Stimulated activated CD4-positive, alpha-beta T cell treated with anti-CD3 and anti-CD28 coated beads, Interleukin-4, amount 100 ng/mL, for 4 hours (primary cell): ENCODE data around the gene TNFRSF17.
A peak's percentile ranks its signal among the peaks of the same experiment; 100 is the strongest.
"Not testable (repeated sequence)": the region's sequence is repeated elsewhere in the genome, so short reads cannot be mapped to it uniquely, and the experiment has no call there.

Experiments
- DNase-seq, 2 experiments: peaks; one replicate each; pipeline ENCODE4 v3.0.0-alpha.2; 2020

Gene TNFRSF17

DNA sequence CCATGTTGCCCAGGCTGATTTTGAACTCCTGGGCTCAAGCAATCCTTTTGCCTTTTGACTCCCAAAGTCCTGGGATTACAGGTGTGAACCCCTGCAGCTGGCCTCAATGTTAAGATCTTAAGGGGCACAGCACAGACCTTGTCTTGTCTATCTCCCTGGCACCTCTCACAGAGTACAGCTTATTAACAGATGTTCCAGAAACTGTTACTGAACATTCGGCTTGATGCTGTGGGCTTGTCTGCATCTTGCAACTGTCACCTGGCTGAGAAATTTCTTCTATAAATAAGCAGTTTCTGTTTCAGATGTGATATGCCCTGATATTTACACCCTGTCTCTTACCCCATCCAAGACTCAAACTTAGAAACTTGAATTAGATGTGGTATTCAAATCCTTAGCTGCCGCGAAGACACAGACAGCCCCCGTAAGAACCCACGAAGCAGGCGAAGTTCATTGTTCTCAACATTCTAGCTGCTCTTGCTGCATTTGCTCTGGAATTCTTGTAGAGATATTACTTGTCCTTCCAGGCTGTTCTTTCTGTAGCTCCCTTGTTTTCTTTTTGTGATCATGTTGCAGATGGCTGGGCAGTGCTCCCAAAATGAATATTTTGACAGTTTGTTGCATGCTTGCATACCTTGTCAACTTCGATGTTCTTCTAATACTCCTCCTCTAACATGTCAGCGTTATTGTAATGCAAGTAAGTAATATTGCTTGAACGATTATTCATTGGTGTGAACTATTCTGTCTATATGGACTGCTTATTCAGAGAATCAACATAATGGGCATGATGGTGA is at the start of gene TNFRSF17:
Gene TNFRSF17 (plus strand): TSS at position 450 of the 791 bp plus-strand sequence. CDS start 115 bp downstream, at position 565.
- no peak for DNase-seq

DNA sequence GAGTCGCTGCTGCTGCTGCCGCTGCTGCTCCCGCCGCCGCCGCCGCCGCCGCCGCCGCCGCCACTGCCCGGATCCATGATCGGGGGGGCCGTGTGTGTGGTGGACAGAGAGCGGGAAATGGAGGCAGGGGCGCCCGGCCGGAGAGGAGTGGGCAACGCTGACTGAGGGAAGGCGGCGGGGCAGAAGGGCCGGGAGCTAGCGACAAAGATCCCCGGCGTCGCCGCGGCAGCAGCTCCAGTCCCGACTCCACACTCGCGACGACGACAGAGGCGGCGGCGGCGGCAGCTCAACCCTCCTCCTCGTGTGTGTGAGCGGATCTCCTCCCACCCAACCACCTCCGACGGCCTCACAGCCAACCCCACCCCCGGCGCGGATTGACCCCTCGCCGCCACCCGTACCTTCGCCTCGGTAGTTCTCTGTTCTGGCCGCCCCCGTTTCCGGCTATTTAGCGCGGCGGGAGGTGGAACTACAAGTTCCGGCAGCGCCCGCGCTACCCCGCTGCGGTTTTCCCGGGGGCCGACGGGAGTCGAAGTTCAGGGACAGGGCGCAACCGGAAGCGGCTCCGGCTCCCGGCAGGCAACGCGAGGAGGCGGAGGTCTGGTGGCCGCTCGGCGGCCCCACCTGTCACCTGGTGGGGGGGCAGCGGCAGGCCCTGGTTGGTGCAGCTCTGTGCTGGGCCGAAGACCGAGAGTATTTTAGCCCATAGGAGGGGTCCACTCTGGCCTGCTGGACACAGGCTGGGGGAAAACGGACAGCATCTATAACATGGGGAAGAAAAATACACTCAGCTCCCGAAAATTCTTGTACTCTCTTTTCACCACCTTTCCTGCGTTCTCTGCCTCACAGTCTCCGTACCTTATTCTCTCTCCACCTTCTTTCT is 49.1 kb upstream of the TNFRSF17 start, which contains the start of gene GSPT1:
Gene GSPT1 (minus strand): TSS at position 313 of the 880 bp plus-strand sequence. CDS start 236 bp downstream, at position 77.
- peak; percentile 98 to 99 for DNase-seq

DNA sequence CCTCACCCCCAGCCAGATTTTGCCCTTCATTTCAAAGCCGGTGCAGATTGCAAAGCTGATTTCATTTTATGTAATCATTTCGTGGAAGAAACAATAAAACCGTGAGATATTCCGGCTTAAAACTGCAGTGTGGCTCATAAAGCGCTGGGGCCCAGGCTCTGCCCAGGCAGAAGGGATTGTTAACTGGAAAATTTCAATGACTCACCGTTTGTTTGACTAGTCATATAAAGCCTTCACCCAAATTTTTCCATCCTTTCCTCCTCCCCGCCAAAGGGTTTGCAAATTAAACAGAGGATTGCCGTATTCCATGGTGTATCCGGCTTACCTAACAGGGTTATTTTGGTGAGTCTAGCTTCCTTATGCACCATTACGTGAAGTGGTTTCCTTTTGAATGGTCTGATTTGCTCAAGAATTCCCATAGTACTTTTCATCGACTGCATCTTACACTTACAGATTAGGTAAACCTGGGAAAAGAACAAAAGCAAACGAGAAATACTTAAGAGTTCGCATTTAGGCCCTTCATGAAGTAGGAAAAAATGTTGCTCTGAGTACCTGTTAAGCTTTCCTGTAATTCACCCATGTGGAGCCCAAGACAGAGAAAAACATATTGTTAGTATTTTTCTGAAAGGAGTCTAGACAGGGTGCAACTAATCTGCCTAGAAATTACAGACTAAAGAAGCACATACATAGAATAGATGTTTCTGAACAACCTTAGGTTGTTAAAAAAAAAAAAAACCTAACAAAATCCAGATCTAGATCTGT is 48.3 kb upstream of the TNFRSF17 start:
- DNase-seq = no peak

DNA sequence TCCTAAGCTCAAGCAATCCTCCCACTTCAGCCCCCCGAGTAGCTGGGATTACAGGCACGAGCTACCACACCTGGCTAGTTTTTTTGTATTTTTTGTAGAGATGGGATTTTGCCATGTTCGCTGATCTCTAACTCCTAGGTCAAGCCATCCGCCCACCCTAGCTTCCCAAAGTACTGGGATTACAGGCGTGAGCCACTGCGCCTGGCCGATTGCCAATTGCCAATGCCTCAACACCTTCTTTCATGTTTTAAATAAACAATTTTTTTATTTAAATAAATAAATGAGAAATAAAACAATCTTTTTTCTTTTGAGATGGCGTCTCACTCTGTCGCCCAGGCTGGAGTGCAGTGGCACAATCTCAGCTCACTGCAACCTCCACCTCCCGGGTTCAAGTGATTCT is 41.0 kb upstream of the TNFRSF17 start:
- not testable (repeated sequence) for DNase-seq

DNA sequence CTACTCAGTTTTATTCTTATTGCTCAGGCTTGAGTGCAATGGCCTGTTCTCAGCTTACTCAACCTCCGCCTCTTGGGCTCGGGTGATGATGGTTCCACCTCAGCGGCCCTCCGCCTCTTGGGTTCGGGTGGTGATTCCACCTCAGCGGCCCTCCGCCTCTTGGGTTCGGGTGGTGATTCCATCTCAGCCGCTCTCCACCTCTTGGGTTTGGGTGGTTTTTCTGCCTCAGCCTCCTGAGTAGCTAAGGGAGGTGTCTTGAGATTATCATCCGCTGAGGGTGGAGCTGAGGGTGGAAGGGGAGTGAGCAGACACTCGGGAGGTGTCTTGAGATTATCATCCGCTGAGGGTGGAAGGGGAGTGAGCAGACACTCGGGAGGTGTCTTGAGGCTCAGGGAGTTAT is 37.7 kb upstream of the TNFRSF17 start:
- DNase-seq = not testable (repeated sequence)

DNA sequence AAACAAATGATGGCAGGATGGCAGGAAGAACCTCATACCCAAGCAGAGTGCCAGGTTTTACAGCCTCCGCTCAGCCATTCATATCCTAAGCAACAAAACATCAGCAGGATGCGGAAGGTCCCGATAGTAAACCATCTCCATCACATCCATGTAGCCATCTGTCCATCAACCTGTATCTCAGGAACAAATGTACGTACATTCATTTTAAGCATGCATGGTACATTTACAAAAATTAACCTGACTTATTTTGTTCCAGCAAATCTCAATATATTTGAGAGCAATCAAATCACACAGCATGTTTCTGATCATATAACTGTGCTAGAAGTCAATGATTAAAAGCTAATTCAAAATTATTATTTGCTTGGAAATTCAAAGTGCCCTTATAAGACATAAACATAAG is 23.1 kb upstream of the TNFRSF17 start, which contains the start of gene NPIPB2:
Gene NPIPB2 (minus strand): TSS at position 101 of the 400 bp plus-strand sequence. CDS start 0 bp downstream, at position 101.
- DNase-seq = not testable (repeated sequence)

DNA sequence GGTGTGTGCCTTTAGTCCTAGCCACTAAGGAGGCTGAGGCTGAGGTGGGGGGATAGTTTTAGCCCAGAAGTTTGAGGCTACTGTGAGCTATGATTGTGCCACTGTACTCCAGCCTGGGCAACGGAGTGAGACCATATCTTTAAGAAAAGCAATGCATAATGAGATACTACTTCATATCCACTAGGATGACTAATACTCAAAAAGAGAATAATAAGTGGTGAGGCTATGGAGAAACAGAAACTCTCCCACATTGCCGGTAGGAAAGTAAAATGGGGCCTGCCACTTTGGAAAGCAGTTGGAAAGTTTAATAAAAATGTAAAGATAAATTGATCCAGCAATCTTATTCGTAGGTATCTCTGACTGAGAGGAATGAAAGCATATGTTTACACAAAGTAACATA is 18.6 kb upstream of the TNFRSF17 start:
- DNase-seq = no peak

DNA sequence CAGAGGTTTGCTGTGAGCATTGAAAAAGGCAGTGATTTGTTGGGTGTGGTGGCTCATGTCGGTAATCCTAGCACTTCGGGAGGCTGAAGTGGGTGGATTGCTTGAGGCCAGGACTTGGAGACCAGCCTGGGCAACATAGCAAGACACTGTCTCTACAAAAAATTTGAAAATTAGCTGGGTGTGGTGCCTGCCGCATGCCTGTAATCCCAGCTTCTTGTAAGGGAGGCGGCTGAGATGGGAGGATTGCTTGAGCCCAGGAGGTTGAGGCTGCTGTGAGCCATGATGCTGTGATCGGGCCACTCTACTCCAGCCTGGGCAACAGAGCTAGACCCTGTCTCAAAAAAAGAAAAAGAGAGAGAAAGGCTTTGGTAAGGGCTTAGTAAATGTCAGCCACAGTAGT is 16.2 kb upstream of the TNFRSF17 start:
- no peak for DNase-seq

DNA sequence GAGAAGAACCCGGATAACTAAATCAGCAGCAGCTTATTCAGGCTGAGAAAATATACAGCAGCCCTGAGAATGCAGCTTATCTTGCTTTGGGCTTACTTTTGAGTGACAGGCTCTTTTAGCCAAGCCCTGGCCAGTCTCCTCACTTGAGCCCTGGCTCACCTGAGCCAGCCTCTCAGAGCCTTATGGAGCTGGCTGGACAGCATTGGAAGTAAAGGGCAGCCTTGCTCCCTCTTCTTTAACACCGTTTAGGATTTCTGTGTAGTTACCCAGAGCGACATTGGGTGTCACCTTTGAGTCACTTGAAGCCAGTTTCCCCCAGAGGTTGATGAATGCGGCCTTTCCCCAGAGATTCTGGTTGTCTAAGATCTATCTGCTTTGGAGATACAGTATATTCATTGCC is 15.5 kb upstream of the TNFRSF17 start:
- no peak for DNase-seq

DNA sequence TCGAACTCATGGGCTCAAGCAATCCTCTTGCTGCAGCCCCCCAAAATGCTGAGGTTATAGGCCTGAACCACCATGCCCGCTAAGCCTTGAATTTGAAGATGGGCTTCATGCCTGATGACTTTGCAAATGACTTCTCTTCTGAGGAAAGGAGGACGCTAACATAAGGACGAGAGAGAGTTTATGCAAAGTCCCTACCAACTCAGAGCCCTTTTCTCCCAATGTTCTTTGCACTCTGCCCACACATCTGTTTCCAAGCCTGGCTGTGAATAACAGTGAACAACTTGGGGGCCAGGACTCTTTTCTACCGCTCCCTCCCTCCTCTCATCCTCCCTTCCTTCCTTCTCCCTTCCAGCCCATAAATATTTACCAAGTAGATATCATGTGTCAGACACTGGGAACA is 14.6 kb upstream of the TNFRSF17 start:
- DNase-seq = no peak

DNA sequence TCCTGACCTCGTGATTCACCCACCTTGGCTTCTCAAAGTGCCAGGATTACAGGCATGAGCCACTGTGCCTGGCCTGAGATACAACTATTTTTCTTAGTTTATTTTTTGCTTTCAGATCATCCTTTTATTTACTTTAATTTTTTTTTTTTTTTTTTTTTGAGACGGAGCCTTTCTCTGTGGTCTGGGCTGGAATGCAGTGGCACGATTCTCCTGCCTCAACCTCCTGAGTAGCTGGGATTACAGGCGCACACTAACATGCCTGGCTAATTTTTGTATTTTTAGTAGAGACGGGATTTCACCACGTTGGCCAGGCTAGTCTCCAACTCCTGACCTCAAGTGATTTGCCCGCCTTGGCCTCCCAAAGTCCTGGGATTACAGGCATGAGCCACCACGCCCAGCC is 11.4 kb upstream of the TNFRSF17 start:
- not testable (repeated sequence) for DNase-seq

DNA sequence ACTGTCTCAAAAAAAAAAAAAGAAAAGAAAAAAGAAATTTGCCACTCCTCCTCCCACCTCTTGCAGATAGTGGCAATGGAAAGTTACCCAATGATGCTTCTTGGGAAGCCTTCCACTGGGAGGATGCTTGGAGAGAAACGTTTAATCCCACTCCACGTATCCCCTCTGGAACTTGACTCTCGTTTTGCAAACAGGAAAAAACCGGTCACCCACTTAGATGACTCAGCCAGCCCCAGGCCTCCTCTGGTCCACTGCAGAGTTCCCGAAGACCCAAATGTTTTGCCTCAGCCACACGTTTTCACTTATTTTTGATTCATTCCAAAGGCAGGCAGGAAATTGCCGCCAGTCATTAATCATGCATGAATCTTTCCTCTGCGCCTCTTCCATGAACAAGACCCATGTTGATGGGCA is 9.3 kb upstream of the TNFRSF17 start:
- no peak for DNase-seq

DNA sequence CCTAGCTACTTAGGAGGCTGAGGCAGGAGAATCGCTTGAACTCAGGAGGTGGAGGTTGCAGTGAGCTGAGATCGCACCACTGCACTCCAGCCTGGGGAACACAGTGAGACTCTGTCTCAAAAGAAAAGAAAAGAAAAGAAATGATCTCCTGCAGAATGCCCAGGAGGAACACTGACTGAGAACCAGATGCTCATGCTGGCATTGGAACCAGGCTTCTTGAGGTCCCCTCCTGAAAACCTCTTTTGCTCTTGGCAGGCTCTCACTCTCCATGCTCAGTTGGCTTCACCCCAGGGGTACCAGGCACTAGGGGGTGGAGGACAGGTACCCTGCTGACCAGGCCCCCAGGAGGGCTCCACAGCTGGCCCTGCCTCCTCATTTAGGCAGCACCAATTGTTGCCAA is 8.5 kb upstream of the TNFRSF17 start:
- no peak for DNase-seq

DNA sequence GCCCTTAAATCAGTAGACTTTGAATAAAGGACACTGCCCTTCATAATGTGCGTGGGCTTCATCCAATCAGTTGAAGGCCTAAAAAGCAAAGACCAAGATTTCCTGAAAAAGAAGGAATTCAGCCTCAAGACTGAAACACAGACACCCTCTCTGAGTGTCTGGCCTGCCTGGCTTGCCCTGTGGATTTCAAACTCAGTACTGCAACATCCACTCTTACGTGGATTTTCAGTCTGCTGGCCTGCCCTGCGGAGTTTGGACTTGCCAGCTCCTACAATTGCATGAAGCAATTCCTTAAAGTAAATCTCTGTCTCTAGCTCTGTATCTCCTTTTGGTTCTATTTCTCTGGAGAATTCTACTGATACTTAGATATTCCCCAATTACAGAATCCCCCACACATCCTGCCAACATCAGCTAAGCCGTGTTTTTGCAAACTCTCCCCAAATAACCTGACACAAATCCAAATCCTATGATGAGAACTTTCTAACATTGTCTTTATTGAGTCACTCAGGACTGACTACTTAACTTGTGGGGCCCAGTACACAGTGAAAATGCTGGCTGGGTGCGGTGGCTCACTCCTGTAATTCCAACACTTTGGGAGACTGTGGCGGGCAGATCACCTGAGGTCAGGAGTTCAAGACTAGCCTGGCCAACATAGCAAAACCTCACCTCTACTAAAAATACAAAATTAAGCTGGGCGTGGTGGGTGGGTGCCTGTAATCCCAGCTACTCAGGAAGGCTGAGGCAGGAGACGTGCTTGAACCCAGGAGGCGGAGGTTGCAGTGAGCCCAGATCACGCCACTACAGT is 7.2 kb upstream of the TNFRSF17 start:
- no peak for DNase-seq

DNA sequence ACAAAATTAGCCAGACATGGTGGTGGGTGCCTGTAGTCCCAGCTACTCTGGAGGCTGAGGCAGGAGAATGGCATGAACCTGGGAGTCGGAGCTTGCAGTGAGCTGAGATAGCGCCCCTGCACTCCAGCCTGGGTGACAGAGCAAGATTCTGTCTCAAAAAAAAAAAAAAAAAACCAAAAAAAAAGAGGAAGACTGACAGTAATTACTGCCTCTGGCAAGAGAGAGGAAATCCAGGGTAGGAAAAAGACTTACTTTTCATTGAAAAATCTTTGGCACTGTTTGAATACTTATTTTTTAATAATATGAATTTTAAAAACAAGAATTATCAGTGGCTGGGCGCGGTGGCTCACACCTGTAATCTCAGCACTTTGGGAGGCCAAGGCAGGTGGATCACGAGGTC is 2.6 kb upstream of the TNFRSF17 start:
- DNase-seq = not testable (repeated sequence)

DNA sequence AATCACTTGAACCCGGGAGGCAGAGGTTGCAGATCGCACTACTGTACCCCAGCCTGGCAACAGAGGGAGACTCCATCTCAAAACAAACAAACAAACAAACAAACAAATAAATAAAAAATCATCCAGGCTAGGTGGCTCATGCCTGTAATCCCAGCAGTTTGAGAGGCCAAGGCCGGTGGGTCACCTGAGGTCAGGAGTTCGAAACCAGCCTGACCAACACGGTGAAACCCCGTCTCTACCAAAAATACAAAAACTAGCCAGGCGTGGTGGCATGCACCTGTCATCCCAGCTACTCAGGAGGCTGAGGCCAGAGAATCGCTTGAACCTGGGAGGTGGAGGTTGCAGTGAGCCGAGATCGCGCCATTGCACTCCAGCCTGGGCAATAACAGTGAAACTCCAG is 2.0 kb upstream of the TNFRSF17 start:
- not testable (repeated sequence) for DNase-seq

DNA sequence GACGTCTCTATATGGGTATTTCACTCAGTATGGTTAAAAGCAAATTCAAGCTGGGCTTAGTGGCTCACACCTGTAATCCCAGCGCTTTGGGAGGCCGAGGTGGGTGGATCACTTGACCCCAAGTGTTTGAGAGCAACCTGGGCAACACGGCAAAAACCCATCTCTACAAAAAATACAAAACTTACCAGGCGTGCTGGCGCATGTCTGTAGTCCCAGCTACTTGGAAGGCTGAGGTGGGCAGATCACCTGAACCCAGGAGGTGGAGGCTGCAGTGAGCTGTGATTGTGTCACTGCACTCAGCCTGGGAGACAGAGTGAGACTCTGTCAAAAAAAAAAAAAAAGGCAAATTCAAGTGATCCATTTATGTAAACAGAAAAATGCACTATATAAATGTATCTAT is 1.3 kb upstream of the TNFRSF17 start:
- DNase-seq = no peak

DNA sequence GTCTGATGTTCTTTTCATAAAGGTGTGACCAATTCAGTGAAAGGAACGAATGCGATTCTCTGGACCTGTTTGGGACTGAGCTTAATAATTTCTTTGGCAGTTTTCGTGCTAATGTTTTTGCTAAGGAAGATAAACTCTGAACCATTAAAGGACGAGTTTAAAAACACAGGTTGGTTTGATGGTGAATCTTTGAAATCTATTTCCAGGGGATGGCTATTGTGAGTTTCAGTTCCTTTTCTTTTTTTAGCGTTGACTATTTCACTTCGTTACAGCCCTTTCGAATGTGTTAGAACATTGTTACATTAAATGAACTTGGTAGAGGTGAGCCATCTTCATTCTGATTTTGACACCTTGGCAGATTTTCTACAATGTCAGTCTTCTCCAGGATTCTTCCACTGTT is 1.2 kb downstream of the TNFRSF17 start:
- DNase-seq = no peak

DNA sequence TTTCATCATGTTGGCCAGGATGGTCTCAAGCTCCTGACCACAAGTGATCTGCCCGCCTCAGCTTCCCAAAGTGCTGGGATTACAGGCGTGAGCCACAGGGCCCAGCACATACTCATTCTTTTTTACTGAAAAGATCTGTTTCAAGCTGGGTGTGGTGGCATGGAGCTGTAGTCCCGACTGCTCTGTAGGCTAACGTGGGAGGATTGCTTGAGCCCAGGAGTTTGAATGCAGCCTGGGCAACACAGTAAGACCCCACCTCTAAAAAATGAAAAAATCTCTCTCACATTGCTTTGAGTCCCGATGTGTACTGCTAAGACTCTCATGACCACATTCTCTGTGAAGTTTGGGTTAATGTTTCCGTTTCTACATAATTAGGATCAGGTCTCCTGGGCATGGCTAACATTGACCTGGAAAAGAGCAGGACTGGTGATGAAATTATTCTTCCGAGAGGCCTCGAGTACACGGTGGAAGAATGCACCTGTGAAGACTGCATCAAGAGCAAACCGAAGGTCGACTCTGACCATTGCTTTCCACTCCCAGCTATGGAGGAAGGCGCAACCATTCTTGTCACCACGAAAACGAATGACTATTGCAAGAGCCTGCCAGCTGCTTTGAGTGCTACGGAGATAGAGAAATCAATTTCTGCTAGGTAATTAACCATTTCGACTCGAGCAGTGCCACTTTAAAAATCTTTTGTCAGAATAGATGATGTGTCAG is 2.3 kb downstream of the TNFRSF17 start:
- DNase-seq = no peak

DNA sequence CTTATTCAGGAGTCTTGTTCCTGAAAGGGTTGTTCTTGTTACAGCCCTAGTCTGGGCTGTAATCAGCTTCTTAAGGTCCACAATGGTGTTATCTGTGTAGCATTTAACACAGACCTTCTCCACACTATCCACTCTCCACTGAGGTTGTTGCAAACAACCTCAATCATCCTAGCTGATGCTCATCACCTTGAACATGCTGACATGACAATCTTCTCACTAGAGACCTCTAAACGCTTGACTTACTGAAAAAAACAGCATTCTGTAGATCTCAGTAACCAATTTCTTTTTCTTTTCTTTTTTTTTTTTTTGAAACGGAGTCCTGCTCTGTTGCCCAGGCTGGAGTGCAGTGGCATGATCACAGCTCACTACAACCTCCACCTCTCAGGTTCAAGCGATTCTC is 3.6 kb downstream of the TNFRSF17 start:
- DNase-seq = no peak

DNA sequence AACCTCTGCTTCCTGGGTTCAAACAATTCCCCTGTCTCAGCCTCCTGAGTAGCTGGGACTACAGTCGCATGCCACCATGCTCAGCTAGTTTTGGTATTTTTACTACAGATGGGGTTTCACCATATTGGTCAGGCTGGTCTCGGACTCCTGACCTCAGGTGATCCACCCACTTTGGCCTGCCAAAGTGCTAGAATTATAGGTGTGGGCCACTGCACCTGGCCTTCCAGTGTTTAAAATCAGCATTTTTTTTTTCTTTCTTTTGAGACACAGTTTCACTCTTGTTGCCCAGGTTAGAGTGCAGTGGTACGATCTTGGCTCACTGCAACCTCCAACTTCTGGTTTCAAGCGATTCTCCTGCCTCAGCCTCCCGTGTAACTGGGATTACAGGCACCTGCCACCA is 5.3 kb downstream of the TNFRSF17 start:
- DNase-seq = not testable (repeated sequence)
